H1 (cell line): Measurements from ENCODE around the gene COL19A1. TPM values are rescaled to one million over a fixed set of nuclear protein-coding genes. Genes with fewer than 3 reads are reported as not detected.

Source experiments
- CTCF ChIA-PET: fragments of 300-600 bp; sonication (Branson Sonifier 250); formaldehyde crosslinking; loops from one replicate; lab custom pipeline; 2021; ENCODE audit not compliant: partially characterized antibody; lab: Charles Lee
- POLR2A ChIA-PET: fragments of 300-600 bp; sonication (Branson Sonifier 250); formaldehyde crosslinking; loops from one replicate; lab custom pipeline; 2021; ENCODE audit warnings: inconsistent platforms; ENCODE audit not compliant: partially characterized antibody; lab: Charles Lee
- DNase-seq, 2 experiments: peaks; one replicate each; pipeline versions ENCODE4 v3.0.0 to v3.0.0-alpha.2; 2010 to 2022; ENCODE audit warnings: low spot score in 2 of 2, low read depth in 1 of 2, mixed read lengths in 1 of 2
- FAIRE-seq: peaks from 2 replicates; lab custom pipeline; 2011; peaks lifted over from hg19 to GRCh38; lab: Jason Lieb, UNC
- H2AFZ ChIP-seq: 2 replicates; pipeline ENCODE4 v1.8.1; 2012; ENCODE audit warnings: low read length, inconsistent platforms
- H2AK5ac ChIP-seq: 2 replicates; pipeline ENCODE4 v1.6.1; 2013; ENCODE audit warnings: low read depth, low read length
- H2BK120ac ChIP-seq: replicated peaks from 2 replicates; pipeline ENCODE3; 2013; ENCODE audit warnings: low read depth, low read length, inconsistent platforms
- H2BK12ac ChIP-seq: 2 replicates; pipeline ENCODE4 v1.6.1; 2013; ENCODE audit warnings: low read depth, low read length
- H2BK15ac ChIP-seq: 2 replicates; pipeline ENCODE4 v1.6.1; 2013; ENCODE audit warnings: low read length
- H2BK20ac ChIP-seq: 2 replicates; pipeline ENCODE4 v1.6.1; 2013; ENCODE audit warnings: low read length
- H2BK5ac ChIP-seq: 2 replicates; pipeline ENCODE4 v1.6.1; 2013; ENCODE audit warnings: low read depth, low read length
- H3K14ac ChIP-seq: 2 replicates; pipeline ENCODE4 v1.6.1; 2013; ENCODE audit warnings: inconsistent platforms; ENCODE audit not compliant: insufficient read length
- H3K18ac ChIP-seq: 2 replicates; pipeline ENCODE4 v1.6.1; 2013; ENCODE audit warnings: low read length; ENCODE audit errors: extremely low read depth
- H3K23ac ChIP-seq: 2 replicates; pipeline ENCODE4 v1.6.1; 2013; ENCODE audit warnings: inconsistent platforms; ENCODE audit not compliant: insufficient read length
- H3K23me2 ChIP-seq: 2 replicates; pipeline ENCODE4 v1.6.1; 2013; ENCODE audit warnings: low read depth, low read length
- H3K27ac ChIP-seq: 2 replicates; pipeline ENCODE4 v1.6.1; 2011; ENCODE audit warnings: low read depth, low read length, inconsistent platforms
- H3K27me3 ChIP-seq, 4 experiments: replicated peaks in 1 of 4; 1 replicate in 1 of 4; 2 replicates in 3 of 4; pipeline versions ENCODE4 v1.6.1 to v1.8.1; 2011 to 2013; ENCODE audit warnings: low read length in 3 of 4, mild to moderate bottlenecking in 3 of 4, inconsistent platforms in 2 of 4, mixed read lengths in 2 of 4, moderate library complexity in 1 of 4; ENCODE audit not compliant: control insufficient read depth in 3 of 4, insufficient read depth in 3 of 4; ENCODE audit errors: extremely low read depth in 1 of 4
- H3K36me3 ChIP-seq, 4 experiments: 2 replicates each; pipeline versions ENCODE4 v1.6.1 to v1.8.1; 2011 to 2013; ENCODE audit warnings: mild to moderate bottlenecking in 4 of 4, low read length in 3 of 4, moderate library complexity in 2 of 4, control low read depth in 1 of 4, inconsistent platforms in 1 of 4; ENCODE audit not compliant: insufficient read depth in 4 of 4, control insufficient read depth in 2 of 4
- H3K4ac ChIP-seq: replicated peaks from 2 replicates; pipeline ENCODE3; 2013; ENCODE audit warnings: low read length, low read depth, mixed read lengths, inconsistent platforms; ENCODE audit not compliant: insufficient read length
- H3K4me1 ChIP-seq, 4 experiments: replicated peaks in 1 of 4; 1 replicate in 1 of 4; 2 replicates in 3 of 4; pipeline versions ENCODE4 v1.6.1 to v1.8.1; 2011 to 2013; ENCODE audit warnings: low read length in 3 of 4, inconsistent platforms in 2 of 4, mixed read lengths in 1 of 4; ENCODE audit not compliant: insufficient read depth in 4 of 4, control insufficient read depth in 3 of 4
- H3K4me2 ChIP-seq, 2 experiments: 2 replicates each; pipeline versions ENCODE4 v1.6.1 to v1.8.1; 2011 to 2013; ENCODE audit warnings: low read depth in 2 of 2, low read length in 2 of 2, control low read depth in 1 of 2, inconsistent platforms in 1 of 2, mild to moderate bottlenecking in 1 of 2; ENCODE audit not compliant: insufficient read depth in 1 of 2
- H3K4me3 ChIP-seq, 4 experiments: fragments of 200-600, 300-600 bp in 1 of 4; sonication (generic), shearing (Covaris generic), sonication (Bioruptor Twin) in 1 of 4; 2 replicates each; pipeline versions ENCODE4 v1.5.1 to v1.8.1; 2011 to 2016; ENCODE audit warnings: low read length in 4 of 4, low read depth in 3 of 4, control low read depth in 2 of 4, inconsistent platforms in 2 of 4, mild to moderate bottlenecking in 2 of 4, mixed read lengths in 1 of 4, moderate library complexity in 1 of 4; ENCODE audit not compliant: insufficient read depth in 2 of 4; ENCODE audit errors: extremely low read depth in 1 of 4
- H3K56ac ChIP-seq: replicated peaks from 2 replicates; pipeline ENCODE3; 2013; ENCODE audit warnings: low read depth, mild to moderate bottlenecking, mixed read lengths, low read length, inconsistent platforms; ENCODE audit not compliant: insufficient read length
- H3K79me1 ChIP-seq: 2 replicates; pipeline ENCODE4 v1.6.1; 2013; ENCODE audit warnings: low read depth, low read length, control low read depth
- H3K79me2 ChIP-seq, 2 experiments: 2 replicates each; pipeline versions ENCODE4 v1.6.1 to v1.8.1; 2012 to 2013; ENCODE audit warnings: low read length in 2 of 2, mild to moderate bottlenecking in 2 of 2, inconsistent platforms in 1 of 2; ENCODE audit not compliant: insufficient read depth in 2 of 2, control insufficient read depth in 1 of 2
- H3K9ac ChIP-seq, 4 experiments: replicated peaks in 1 of 4; 1 replicate in 1 of 4; 2 replicates in 3 of 4; pipeline versions ENCODE4 v1.6.1 to v1.8.1; 2011 to 2013; ENCODE audit warnings: low read depth in 3 of 4, low read length in 3 of 4, control low read depth in 2 of 4, mild to moderate bottlenecking in 2 of 4, moderate library complexity in 2 of 4, inconsistent platforms in 1 of 4; ENCODE audit errors: extremely low read depth in 1 of 4
- H3K9me3 ChIP-seq, 2 experiments: 2 replicates each; pipeline versions ENCODE4 v1.6.1 to v1.8.1; 2012 to 2013; ENCODE audit warnings: mild to moderate bottlenecking in 2 of 2, moderate library complexity in 2 of 2, control low read depth in 1 of 2, inconsistent platforms in 1 of 2, low read depth in 1 of 2, low read length in 1 of 2, mixed read lengths in 1 of 2; ENCODE audit not compliant: insufficient read depth in 2 of 2
- H4K20me1 ChIP-seq, 2 experiments: replicated peaks in 1 of 2; 2 replicates each; pipeline versions ENCODE3 to v1.8.1; 2011 to 2013; ENCODE audit warnings: inconsistent platforms in 2 of 2, low read length in 2 of 2, mild to moderate bottlenecking in 1 of 2; ENCODE audit not compliant: insufficient read depth in 2 of 2, control insufficient read depth in 1 of 2
- H4K5ac ChIP-seq: 2 replicates; pipeline ENCODE4 v1.6.1; 2013; ENCODE audit warnings: low read length, low read depth, mixed read lengths, inconsistent platforms; ENCODE audit not compliant: insufficient read length
- H4K8ac ChIP-seq: 2 replicates; pipeline ENCODE4 v1.8.0; 2013; ENCODE audit warnings: mild to moderate bottlenecking, moderate library complexity, low read length, inconsistent platforms; ENCODE audit not compliant: insufficient read depth; ENCODE audit errors: extremely low read depth
- H4K91ac ChIP-seq: replicated peaks from 2 replicates; pipeline ENCODE3; 2013; ENCODE audit warnings: low read length, mixed read lengths, inconsistent platforms; ENCODE audit not compliant: insufficient read length
- ATF2 ChIP-seq: IDR thresholded peaks from 2 replicates; pipeline ENCODE4 v1.6.1; 2012; ENCODE audit warnings: low read length, inconsistent platforms
- GABPA ChIP-seq: IDR thresholded peaks from 2 replicates; pipeline ENCODE4 v1.6.1; 2011; ENCODE audit warnings: mild to moderate bottlenecking, low read length, moderate library complexity, borderline replicate concordance; ENCODE audit not compliant: insufficient read depth
- RFX5 ChIP-seq: IDR thresholded peaks from 2 replicates; pipeline ENCODE4 v1.6.1; 2011; ENCODE audit warnings: low read depth, low read length, improper control_type of control experiment, borderline replicate concordance
- WGBS, 2 experiments: shearing (Covaris generic) in 1 of 2; methylation state at CpG; one replicate each; pipeline versions ENCODE4 v1.1.6 to v1.1.7; 2013 to 2015; ENCODE audit warnings: low lambda C conversion rate in 2 of 2, mixed read lengths in 2 of 2, inconsistent platforms in 1 of 2, low coverage in 1 of 2, missing lambda C conversion rate in 1 of 2; ENCODE audit not compliant: insufficient replicate concordance in 2 of 2, insufficient coverage in 1 of 2, insufficient read length in 1 of 2; ENCODE audit errors: extremely low coverage in 1 of 2, missing lambda C conversion rate in 1 of 2; 5-methylcytosine and 5-hydroxymethylcytosine counted together
- polyA plus RNA-seq, 7 experiments: library from polyadenylated mRNA; depleted of rRNA in 3 of 7; stranded (reverse) in 5 of 7; unstranded in 2 of 7; fragments of >200 nt in 5 of 7; fragments of 200-250 nt in 2 of 7; gene quantifications; 1 replicate in 5 of 7; 2 replicates in 1 of 7; 4 replicates in 1 of 7; pipeline versions ENCODE4 v1.2.1 to v1.2.3, GENCODE V29; 2011 to 2013; ENCODE audit warnings: missing spikeins in 2 of 7, mixed read lengths in 2 of 7
- total RNA-seq: library from RNA; stranded (reverse); fragmentation: NEBNext Ultra II Directional; extraction: Animal tissue kit (Norgen Biotek cat#: 25700); gene quantifications from 2 replicates; pipeline ENCODE4 v1.2.1, GENCODE V29; 2021

The COL19A1 gene
- total and polyA plus RNA-seq, 2 of the 8 experiments (the other 6 are each of a cell fraction or from before 2014, with no cell fraction given), result not detected

- DNase-seq, result no peak
- H3K79me1 ChIP-seq, result no peaks in the 10 kb centered on the region
- no peak overlapping the region for H4K8ac ChIP-seq
- H3K14ac ChIP-seq, result no peak overlapping the region
- H3K36me3 ChIP-seq, result no peaks in the 10 kb centered on the region
- H3K79me2 ChIP-seq, result no peaks in the 10 kb centered on the region
- H3K27me3 ChIP-seq, result no peaks in the 10 kb centered on the region
- no peak overlapping the region for H4K91ac ChIP-seq
- no peak overlapping the region for H3K56ac ChIP-seq
- FAIRE-seq, result no peak
- no peak overlapping the region for H3K18ac ChIP-seq
- H2BK15ac ChIP-seq, result no peak overlapping the region
- H2BK20ac ChIP-seq, result no peak overlapping the region
- no peak overlapping the region for H2BK5ac ChIP-seq
- H3K9ac ChIP-seq, result no peak overlapping the region
- no peak overlapping the region for H3K4me3 ChIP-seq
- no peaks in the 10 kb centered on the region for H4K20me1 ChIP-seq
- H3K27ac ChIP-seq, result no peak overlapping the region
- CTCF ChIA-PET, result interaction anchor here (0.6 to 1.9 kb wide), 5 partner anchors 26 to 191 kb away, joined by 3 to 8 read pairs (median 3); no protein-coding TSS in a partner anchor
- no peak overlapping the region for H4K5ac ChIP-seq
- WGBS, 2 experiments, result 94% methylated on average over 4 of the region's 4 CpGs; no CpG with 5 or more reads in 1 of the 2 experiments
- H3K4ac ChIP-seq, result no peak overlapping the region
- H2BK12ac ChIP-seq, result no peak overlapping the region
- no peak overlapping the region for H2BK120ac ChIP-seq
- no peak overlapping the region for H2AK5ac ChIP-seq
- no peaks in the 10 kb centered on the region for H3K9me3 ChIP-seq
- no peaks in the 10 kb centered on the region for H3K23me2 ChIP-seq
- no peak overlapping the region for H2AFZ ChIP-seq
- H3K4me1 ChIP-seq, result peaks cover 0 to 3% (median 0%) of the 10 kb centered on the region in 4 experiments; a peak in 2 of 7 replicates
- POLR2A ChIA-PET, result no interaction called here
- no peak overlapping the region for H3K4me2 ChIP-seq
- H3K23ac ChIP-seq, result no peak overlapping the region
- TF ChIP-seq RFX5, result no peak
- no peak for TF ChIP-seq ATF2
- TF ChIP-seq GABPA, result no peak
Observed at GRCh38 chr6:70215460-70216108, 349.2 kb downstream of the COL19A1 start.
